HG03378 (cell line): Measurements from ENCODE around the gene PCSK5.

Experiments used
- ATAC-seq: cut with Tn5 transposase; IDR thresholded peaks from one replicate; pipeline ENCODE4 v1.9.1; 2021; ENCODE audit warnings: mild to moderate bottlenecking, moderate library complexity; ENCODE audit not compliant: unreplicated experiment

The PCSK5 gene

GRCh38 chr9:75918909-75919308 lies 28.4 kb downstream of the PCSK5 start:
- no peak for ATAC-seq

GRCh38 chr9:75921391-75922127 lies 31.1 kb downstream of the PCSK5 start:
- no peak for ATAC-seq

- no peak for ATAC-seq
These were observed 35.9 kb downstream of the PCSK5 start for GRCh38 chr9:75926385-75926784.

- ATAC-seq = no peak
These were observed 36.9 kb downstream of the PCSK5 start for GRCh38 chr9:75927356-75927755.

GRCh38 chr9:75930190-75930589 lies 39.7 kb downstream of the PCSK5 start:
- no peak for ATAC-seq

- no peak for ATAC-seq
These were observed 40.4 kb downstream of the PCSK5 start for GRCh38 chr9:75930730-75931321.

- ATAC-seq = no peak
These were observed 43.5 kb downstream of the PCSK5 start for GRCh38 chr9:75933982-75934381.

- ATAC-seq = no peak
These were observed 45.1 kb downstream of the PCSK5 start for GRCh38 chr9:75935591-75935990.

GRCh38 chr9:75937521-75938258 lies 47.2 kb downstream of the PCSK5 start:
- no peak for ATAC-seq

GRCh38 chr9:75938946-75939345 lies 48.5 kb downstream of the PCSK5 start:
- ATAC-seq = no peak

- no peak for ATAC-seq
These were observed 49.2 kb downstream of the PCSK5 start for GRCh38 chr9:75939536-75940111.

- ATAC-seq = no peak
These were observed 50.6 kb downstream of the PCSK5 start for GRCh38 chr9:75941066-75941465.

GRCh38 chr9:75941577-75942311 lies 51.3 kb downstream of the PCSK5 start:
- ATAC-seq = no peak

GRCh38 chr9:75946766-75947165 lies 56.3 kb downstream of the PCSK5 start:
- no peak for ATAC-seq

- no peak for ATAC-seq
These were observed 56.8 kb downstream of the PCSK5 start for GRCh38 chr9:75947233-75947632.

- no peak for ATAC-seq
These were observed 60.5 kb downstream of the PCSK5 start for GRCh38 chr9:75950998-75951397.

GRCh38 chr9:75953218-75953617 lies 62.7 kb downstream of the PCSK5 start:
- ATAC-seq = no peak

- no peak for ATAC-seq
These were observed 65.7 kb downstream of the PCSK5 start for GRCh38 chr9:75956161-75956560.

GRCh38 chr9:75957116-75957515 lies 66.6 kb downstream of the PCSK5 start:
- ATAC-seq = no peak

- no peak for ATAC-seq
These were observed 67.8 kb downstream of the PCSK5 start for GRCh38 chr9:75958226-75958625.

GRCh38 chr9:75960551-75960950 lies 70.1 kb downstream of the PCSK5 start:
- no peak for ATAC-seq
